Measurements from ENCODE around the gene RPS26. TPM values are rescaled to one million over a fixed set of nuclear protein-coding genes. Genes with fewer than 3 reads are reported as not detected.
A peak's percentile ranks its signal among the peaks of the same experiment; 100 is the strongest.
"Not testable (repeated sequence)": the region's sequence is repeated elsewhere in the genome, so short reads cannot be mapped to it uniquely, and the experiment has no call there.

The RPS26 gene
- total and polyA plus RNA-seq, 7 experiments from 2014 or later = 40.8 to 717 (median 51.1) TPM

GRCh38 chr12:56040151-56040550 lies 1.6 kb upstream of the RPS26 start:
- Histone ChIP-seq H3K36me3 (ENCODE audit: control insufficient read depth in 2 of 3, insufficient read depth in 3 of 3, low read length in 3 of 3) (peaks cover 9 to 25% (median 13%) of the 10 kb centered on the region in 3 experiments), H3K27ac (ENCODE audit: low read depth, low read length) (no peak overlapping the region), H3K4me1 (ENCODE audit: control insufficient read depth in 2 of 2, insufficient read depth in 2 of 2, low read length in 2 of 2) (peaks cover 16 to 19% of the 10 kb centered on the region in 2 donors), H3K27me3 (ENCODE audit: control insufficient read depth in 2 of 2, insufficient read depth in 2 of 2, low read length in 2 of 2) (no peaks in the 10 kb centered on the region), H3K4me3 (ENCODE audit: low read length) (no peak overlapping the region), H3K9me3 (ENCODE audit: control insufficient read depth in 2 of 3, low read length in 3 of 3) (no peaks in the 10 kb centered on the region)
- Mint-ChIP-seq H3K4me1 (peaks cover 10 to 62% (median 29%) of the 10 kb centered on the region in 7 donors), H3K9me3 (peaks cover 0 to 5% (median 0%) of the 10 kb centered on the region in 11 donors), H3K4me3 (peak overlapping the region in 1 of 10 donors; percentile 25), H3K27ac (peak overlapping the region in 2 of 9 donors; percentile 95 to 97), H3K36me3 (peaks cover 12 to 36% (median 21%) of the 10 kb centered on the region in 5 donors), H3K27me3 (no peaks in the 10 kb centered on the region)
- POLR2A ChIA-PET = interaction anchor here (0.6 to 2.1 kb wide), 25 partner anchors 10 to 685 kb away, joined by 3 to 11 read pairs (median 4); partner anchors contain the start of genes NACA, ORMDL2, PA2G4 and RAB5B
- ATAC-seq (no peak), DNase-seq (no peak)
- CTCF ChIA-PET = interaction anchor here (1.0 to 2.1 kb wide), 4 partner anchors 8 to 78 kb away, joined by 3 to 8 read pairs (median 4); partner anchors contain the start of genes PA2G4 and ZC3H10
- intact Hi-C loops (cut with micrococcal nuclease) = loop anchor here (2.0 to 10.0 kb wide), 4 partner anchors 33 to 647 kb away; partner anchors contain the start of genes PTGES3 (in 1 of the 2), PYM1 (in 1 of the 2) and SMARCC2 (in 1 of the 2)

- Histone ChIP-seq H3K36me3 (ENCODE audit: control insufficient read depth in 2 of 3, insufficient read depth in 3 of 3, low read length in 3 of 3) (peaks cover 15 to 30% (median 22%) of the 10 kb centered on the region in 3 experiments), H3K4me1 (ENCODE audit: control insufficient read depth in 2 of 2, insufficient read depth in 2 of 2, low read length in 2 of 2) (peaks cover 16 to 19% of the 10 kb centered on the region in 2 donors), H3K27ac (ENCODE audit: low read depth, low read length) (peak overlapping the region; percentile 84), H3K27me3 (ENCODE audit: control insufficient read depth in 2 of 2, insufficient read depth in 2 of 2, low read length in 2 of 2) (no peaks in the 10 kb centered on the region), H3K9me3 (ENCODE audit: control insufficient read depth in 2 of 3, low read length in 3 of 3) (no peaks in the 10 kb centered on the region), H3K4me3 (ENCODE audit: low read length) (peak overlapping the region; percentile 100)
- DNase-seq (no peak), ATAC-seq (no peak)
- ChIA-PET CTCF (interaction anchor here (0.6 to 2.1 kb wide), 5 partner anchors 9 to 305 kb away, joined by 3 to 8 read pairs (median 4); partner anchors contain the start of genes PA2G4 and ZC3H10), POLR2A (interaction anchor here (0.5 to 2.1 kb wide), 26 partner anchors 11 to 684 kb away, joined by 3 to 11 read pairs (median 4); partner anchors contain the start of genes NACA, ORMDL2, PA2G4 and RAB5B)
- H3K27me3 Mint-ChIP-seq = no peaks in the 10 kb centered on the region
- peaks cover 10 to 53% (median 30%) of the 10 kb centered on the region in 7 donors for H3K4me1 Mint-ChIP-seq
- H3K9me3 Mint-ChIP-seq = peaks cover 0 to 5% (median 0%) of the 10 kb centered on the region in 11 donors
- H3K27ac Mint-ChIP-seq = peak overlapping the region; percentile 94 to 99 (median 97)
- H3K4me3 Mint-ChIP-seq = peak overlapping the region; percentile 91 to 100 (median 98)
- intact Hi-C loops (cut with micrococcal nuclease) = loop anchor here (1.0 to 10.0 kb wide), 15 partner anchors 12 to 646 kb away; partner anchors contain the start of genes DNAJC14 (in 2 of the 2), PA2G4 (in 2 of the 2), ZC3H10 (in 2 of the 2) and GDF11 (in 1 of the 2)
- peaks cover 7 to 27% (median 15%) of the 10 kb centered on the region in 5 donors for H3K36me3 Mint-ChIP-seq
Measured at GRCh38 chr12:56040963-56041551, 661 bp upstream of the RPS26 start.

- DNase-seq = not testable (repeated sequence)
- H3K4me3 ChIP-seq (ENCODE audit: low read length) = peak overlapping the region; percentile 100
- H3K27ac Mint-ChIP-seq = peak overlapping the region; percentile 94 to 99 (median 97)
Measured at GRCh38 chr12:56042430-56042813, 704 bp downstream of the RPS26 start.

GRCh38 chr12:56042843-56043242 lies 1.1 kb downstream of the RPS26 start:
- CTCF ChIA-PET = interaction anchor here (2.8 kb wide), 1 partner anchor 75 kb away, joined by 13 read pairs; the partner anchor contains the start of gene ZC3H10
- peak overlapping the region; percentile 91 to 100 (median 98) for H3K4me3 Mint-ChIP-seq
- intact Hi-C loops (cut with micrococcal nuclease) = loop anchor here (5.0 to 10.0 kb wide), 2 partner anchors 142 to 644 kb away; partner anchors contain the start of genes PTGES3 (in 1 of the 2) and SMARCC2 (in 1 of the 2)
- peak overlapping the region; percentile 94 to 99 (median 97) for H3K27ac Mint-ChIP-seq
- H3K9me3 Mint-ChIP-seq = peaks cover 0 to 5% (median 0%) of the 10 kb centered on the region in 11 donors
- Histone ChIP-seq H3K9me3 (ENCODE audit: control insufficient read depth in 2 of 3, low read length in 3 of 3) (no peaks in the 10 kb centered on the region), H3K27ac (ENCODE audit: low read depth, low read length) (peak overlapping the region; percentile 84), H3K36me3 (ENCODE audit: control insufficient read depth in 2 of 3, insufficient read depth in 3 of 3, low read length in 3 of 3) (peaks cover 15 to 30% (median 25%) of the 10 kb centered on the region in 3 experiments), H3K4me1 (ENCODE audit: control insufficient read depth in 2 of 2, insufficient read depth in 2 of 2, low read length in 2 of 2) (peaks cover 19 to 23% of the 10 kb centered on the region in 2 donors), H3K27me3 (ENCODE audit: control insufficient read depth in 2 of 2, insufficient read depth in 2 of 2, low read length in 2 of 2) (no peaks in the 10 kb centered on the region), H3K4me3 (ENCODE audit: low read length) (peak overlapping the region; percentile 100)
- no peak for DNase-seq
- POLR2A ChIA-PET = interaction anchor here (2.4 to 2.8 kb wide), 2 partner anchors 61 to 86 kb away, joined by 16 to 19 read pairs; partner anchors contain the start of genes ESYT1 and PA2G4
- peaks cover 14 to 53% (median 40%) of the 10 kb centered on the region in 7 donors for H3K4me1 Mint-ChIP-seq
- no peaks in the 10 kb centered on the region for H3K27me3 Mint-ChIP-seq
- no peak for ATAC-seq
- peaks cover 7 to 22% (median 15%) of the 10 kb centered on the region in 5 donors for H3K36me3 Mint-ChIP-seq

More at GRCh38 chr12:56042430-56042813, 704 bp downstream of the RPS26 start:
- H3K4me3 Mint-ChIP-seq = peak overlapping the region; percentile 91 to 100 (median 98)
- Histone ChIP-seq H3K27ac (ENCODE audit: low read depth, low read length) (peak overlapping the region; percentile 84), H3K4me1 (ENCODE audit: control insufficient read depth in 2 of 2, insufficient read depth in 2 of 2, low read length in 2 of 2) (peaks cover 19 to 21% of the 10 kb centered on the region in 2 donors), H3K36me3 (ENCODE audit: control insufficient read depth in 2 of 3, insufficient read depth in 3 of 3, low read length in 3 of 3) (peaks cover 15 to 30% (median 25%) of the 10 kb centered on the region in 3 experiments)
- H3K27me3 Mint-ChIP-seq; H3K9me3 ChIP-seq (ENCODE audit: control insufficient read depth in 2 of 3, low read length in 3 of 3); POLR2A ChIA-PET; ATAC-seq; H3K9me3 Mint-ChIP-seq; H3K27me3 ChIP-seq (ENCODE audit: control insufficient read depth in 2 of 2, insufficient read depth in 2 of 2, low read length in 2 of 2); CTCF ChIA-PET: not testable (repeated sequence)
- peaks cover 14 to 53% (median 40%) of the 10 kb centered on the region in 7 donors for H3K4me1 Mint-ChIP-seq
- intact Hi-C loops (cut with micrococcal nuclease) = loop anchor here (5.0 to 10.0 kb wide), 2 partner anchors 142 to 645 kb away; partner anchors contain the start of genes PTGES3 (in 1 of the 2) and SMARCC2 (in 1 of the 2)
- H3K36me3 Mint-ChIP-seq = peaks cover 7 to 23% (median 15%) of the 10 kb centered on the region in 5 donors

GRCh38 chr12:56046027-56046780 lies 4.5 kb downstream of the RPS26 start:
- H3K27me3 ChIP-seq (ENCODE audit: control insufficient read depth in 2 of 2, insufficient read depth in 2 of 2, low read length in 2 of 2) = no peaks in the 10 kb centered on the region
- H3K36me3 ChIP-seq (ENCODE audit: control insufficient read depth in 2 of 3, insufficient read depth in 3 of 3, low read length in 3 of 3) = peaks cover 15 to 30% (median 25%) of the 10 kb centered on the region in 3 experiments
- no peaks in the 10 kb centered on the region for H3K9me3 ChIP-seq (ENCODE audit: control insufficient read depth in 2 of 3, low read length in 3 of 3)
- H3K27ac ChIP-seq (ENCODE audit: low read depth, low read length) = peak overlapping the region; percentile 42
- no peak overlapping the region for H3K4me3 Mint-ChIP-seq
- DNase-seq (no peak), ATAC-seq (no peak)
- peak overlapping the region in 6 of 9 donors; percentile 47 to 83 (median 64) for H3K27ac Mint-ChIP-seq
- ChIA-PET CTCF (interaction anchor here (0.7 to 2.5 kb wide), 13 partner anchors 9 to 305 kb away, joined by 3 to 14 read pairs (median 4); partner anchors contain the start of genes ESYT1, PA2G4 and ZC3H10), POLR2A (interaction anchor here (0.7 to 6.3 kb wide), 11 partner anchors 15 to 307 kb away, joined by 3 to 62 read pairs (median 7); partner anchors contain the start of genes PA2G4, RAB5B, RPL41 and SMARCC2)
- peaks cover 7 to 20% (median 15%) of the 10 kb centered on the region in 5 donors for H3K36me3 Mint-ChIP-seq
- H3K27me3 Mint-ChIP-seq = no peaks in the 10 kb centered on the region
- intact Hi-C loops (cut with micrococcal nuclease) = loop anchor here (2.0 to 10.0 kb wide), 2 partner anchors 33 to 139 kb away; partner anchors contain the start of gene SMARCC2 (in 1 of the 2)
- peaks cover 0 to 5% (median 0%) of the 10 kb centered on the region in 11 donors for H3K9me3 Mint-ChIP-seq
- no peak overlapping the region for H3K4me3 ChIP-seq (ENCODE audit: low read length)
- H3K4me1 Mint-ChIP-seq = peaks cover 14 to 37% (median 32%) of the 10 kb centered on the region in 7 donors
- peaks cover 13 to 18% of the 10 kb centered on the region in 2 donors for H3K4me1 ChIP-seq (ENCODE audit: control insufficient read depth in 2 of 2, insufficient read depth in 2 of 2, low read length in 2 of 2)

All from naive thymus-derived CD4-positive, alpha-beta T cell (primary cell).